Activated T-cell treated with anti-CD3 and anti-CD28 coated beads for 48 hours (primary cell): ENCODE measurements around the gene ZNF638.

ENCODE experiments used
- DNase-seq: peaks from one replicate; pipeline ENCODE4 v3.0.0-alpha.2; 2020; ENCODE audit warnings: low read depth

ZNF638 gene

GRCh38 chr2:71469403-71470398 is 138.1 kb downstream of the ZNF638 start:
- no peak for DNase-seq

GRCh38 chr2:71471276-71471675 is 139.7 kb downstream of the ZNF638 start:
- no peak for DNase-seq

GRCh38 chr2:71472019-71472418 is 140.4 kb downstream of the ZNF638 start:
- no peak for DNase-seq

- no peak for DNase-seq
Measured at GRCh38 chr2:71473346-71474031, 141.9 kb downstream of the ZNF638 start.

DNA sequence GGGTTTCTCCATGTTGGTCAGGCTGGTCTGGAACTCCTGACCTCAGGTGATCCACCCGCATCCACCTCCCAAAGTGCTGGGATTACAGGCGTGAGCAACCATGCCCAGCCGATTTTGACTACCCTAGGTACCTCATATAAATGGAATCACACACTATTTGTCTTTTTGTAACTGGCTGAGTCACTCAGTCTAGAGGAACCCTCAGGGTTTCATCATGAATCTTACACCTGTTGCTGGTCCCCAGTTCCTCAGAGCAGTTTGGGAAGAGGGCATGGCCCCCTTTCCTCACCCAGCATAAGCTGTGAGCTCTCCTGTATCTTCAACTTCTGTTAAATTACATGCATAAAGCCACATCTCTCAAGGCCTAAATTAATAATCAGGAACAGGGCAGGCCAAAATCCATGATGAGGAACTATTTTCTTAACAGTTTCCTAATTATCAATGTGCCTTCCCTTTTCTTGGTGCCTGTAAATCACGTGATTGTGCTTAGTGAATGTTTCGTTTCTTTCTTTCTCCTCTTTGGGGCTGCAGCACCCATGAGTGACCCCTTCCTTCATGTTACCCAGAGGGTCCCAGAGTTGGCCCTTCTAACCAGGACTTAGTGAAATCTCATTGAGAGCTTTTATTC is 142.6 kb downstream of the ZNF638 start:
- no peak for DNase-seq

DNA sequence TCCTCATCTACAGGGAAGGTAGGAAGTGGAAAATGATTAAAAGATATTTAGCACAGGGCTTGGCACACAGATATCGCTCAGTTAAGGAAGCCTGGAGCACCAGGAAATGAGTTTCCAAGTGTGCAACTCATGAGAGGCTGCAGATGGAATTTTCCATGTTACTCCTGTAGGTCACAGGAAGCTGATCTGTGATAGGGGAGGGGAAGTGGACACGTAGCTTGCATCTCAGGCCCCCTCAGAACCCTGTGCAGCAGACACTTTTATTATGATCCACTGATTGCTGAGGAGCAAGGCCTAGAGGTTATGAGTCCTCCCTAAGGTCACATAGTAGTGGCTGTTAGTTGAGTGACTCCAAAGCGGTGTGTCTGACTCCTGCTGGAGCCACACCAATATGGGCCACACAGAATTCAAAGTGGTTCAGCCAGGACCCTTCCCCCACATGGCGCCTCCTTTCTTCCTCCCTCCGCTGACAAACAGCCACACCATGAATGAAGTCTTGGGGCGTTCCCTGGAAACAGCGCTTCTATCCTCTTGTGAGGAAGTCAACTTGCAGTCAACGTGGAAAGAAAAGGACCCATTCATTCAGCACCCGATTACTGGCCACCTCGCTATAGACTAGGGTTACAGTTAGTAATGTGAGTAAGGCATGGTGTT is 143.3 kb downstream of the ZNF638 start:
- no peak for DNase-seq

DNA sequence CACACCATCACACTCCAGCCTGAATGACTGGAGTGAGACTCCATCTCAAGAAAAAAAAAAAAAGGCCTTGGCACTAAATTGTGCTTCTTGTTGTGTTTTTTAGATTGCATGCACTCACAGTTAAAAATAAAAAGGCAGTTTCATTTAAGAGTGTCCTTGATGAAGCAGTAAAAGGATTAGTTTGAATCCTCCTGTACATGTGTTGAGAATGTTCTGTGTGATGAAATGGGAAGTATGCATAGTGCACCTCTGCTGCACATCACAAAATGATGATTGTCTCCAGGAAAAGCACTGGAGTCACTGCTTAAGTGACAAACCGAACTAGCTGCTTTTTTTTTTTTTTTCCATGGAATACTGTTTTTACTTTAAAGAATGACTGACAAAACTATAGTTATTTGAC is 144.9 kb downstream of the ZNF638 start:
- DNase-seq: no peak

DNA sequence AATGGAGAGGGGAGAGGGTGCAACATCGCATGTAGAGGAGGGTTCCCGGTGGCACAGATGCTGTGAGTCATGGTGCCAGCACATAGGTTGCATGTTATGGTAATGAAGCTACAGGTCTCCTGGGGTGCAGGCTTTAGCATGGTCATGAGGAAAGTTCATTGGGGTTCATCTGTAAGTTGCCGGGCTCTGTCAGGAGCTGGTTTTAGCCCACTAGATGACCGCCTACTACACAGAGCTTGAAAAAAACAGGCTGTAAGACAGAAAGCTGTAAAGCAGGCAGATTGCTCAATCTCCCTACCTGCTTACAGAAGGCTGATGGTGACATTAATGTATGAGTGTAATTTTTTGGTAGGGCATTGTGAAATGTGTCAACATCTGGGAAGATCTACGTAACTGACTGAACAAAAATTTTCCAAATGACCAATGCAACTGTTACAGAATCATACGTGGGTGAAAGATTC is 145.7 kb downstream of the ZNF638 start:
- DNase-seq: no peak

DNA sequence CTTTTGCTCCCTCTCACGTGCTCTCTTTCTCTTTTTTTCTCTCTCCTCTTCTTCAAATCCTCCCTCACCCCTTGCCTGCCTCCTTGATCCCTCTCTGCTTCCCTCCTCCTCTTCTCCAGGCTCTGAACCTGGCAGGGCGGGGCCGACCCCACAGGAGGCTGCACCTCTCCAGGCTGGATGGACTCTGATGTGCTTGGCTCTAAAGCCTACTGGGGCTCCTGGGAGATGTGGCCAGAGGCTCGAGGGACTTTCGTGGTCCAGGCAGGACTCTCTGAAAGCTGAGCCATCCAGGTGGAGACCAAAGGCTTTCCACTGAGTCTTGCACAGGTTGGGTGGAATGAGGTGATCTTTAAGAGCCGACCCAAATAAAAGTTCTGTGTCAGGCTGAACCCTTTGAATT is 147.2 kb downstream of the ZNF638 start:
- no peak for DNase-seq

DNA sequence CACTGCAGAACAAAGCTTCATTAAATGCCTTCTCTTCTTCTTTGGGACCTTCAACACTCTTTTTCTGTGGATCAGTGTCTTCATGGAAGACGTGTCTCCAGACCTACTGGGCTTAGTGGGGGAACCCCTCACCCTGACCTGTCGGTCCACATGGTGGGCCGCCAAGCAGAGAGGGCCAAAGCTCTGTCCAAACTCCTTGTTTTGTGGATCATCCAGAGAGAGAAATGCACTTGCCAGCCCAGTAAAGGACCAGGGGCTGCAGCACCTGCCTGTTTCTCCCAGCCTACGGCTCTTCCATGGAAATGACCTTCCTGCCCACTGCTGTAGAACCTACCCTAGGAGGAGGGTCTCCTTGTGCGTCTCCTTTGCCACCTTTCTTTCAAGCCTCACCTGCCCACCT is 147.7 kb downstream of the ZNF638 start:
- DNase-seq: no peak

- DNase-seq: no peak
Measured at GRCh38 chr2:71481111-71481510, 149.5 kb downstream of the ZNF638 start.

DNA sequence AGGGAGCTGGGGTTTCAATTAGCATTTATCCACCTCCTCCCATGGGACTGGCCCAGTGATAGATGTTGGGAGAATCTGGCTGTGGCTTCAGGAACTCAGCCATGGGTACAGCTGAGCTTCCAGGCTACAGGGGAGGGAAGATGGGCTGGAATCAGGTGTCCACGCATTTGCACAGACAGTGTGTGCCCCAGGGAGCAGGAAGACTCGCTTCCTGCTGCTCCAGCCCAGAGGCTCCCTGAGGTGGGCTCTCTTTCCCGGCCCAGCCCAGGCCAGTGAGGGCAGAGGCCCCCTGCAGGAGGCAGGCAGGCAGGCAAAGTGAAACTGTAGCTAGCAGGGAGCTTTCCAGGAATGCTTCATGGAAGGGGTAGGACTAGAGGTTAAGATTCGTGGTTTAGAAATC is 150.5 kb downstream of the ZNF638 start:
- no peak for DNase-seq

DNA sequence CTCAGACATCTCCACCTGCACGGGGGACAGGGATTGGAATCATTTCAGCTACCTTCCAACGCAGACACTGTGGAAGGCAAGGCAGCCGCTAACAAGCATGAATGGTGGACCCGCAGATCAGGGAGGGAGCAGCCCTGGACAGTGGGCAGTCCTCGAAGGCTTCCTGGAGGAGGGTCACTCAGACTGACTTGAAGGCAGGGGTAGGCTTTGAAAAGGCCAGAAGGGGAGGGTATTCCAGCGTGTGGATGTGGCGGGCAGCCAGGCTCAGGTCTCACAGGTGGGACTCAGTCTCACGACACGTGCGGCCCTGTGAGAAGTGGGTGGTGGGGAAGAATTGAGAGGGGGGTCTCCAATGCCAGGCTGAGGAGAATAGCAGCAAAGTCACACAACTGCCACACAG is 151.7 kb downstream of the ZNF638 start:
- DNase-seq: no peak

- no peak for DNase-seq
Measured at GRCh38 chr2:71484354-71484753, 152.8 kb downstream of the ZNF638 start.
